Astrocyte (in vitro differentiated cells and primary cell): Measurements from ENCODE around the gene PTGFR. TPM values are rescaled to one million over a fixed set of nuclear protein-coding genes. Genes with fewer than 3 reads are reported as not detected.

Experiments
- DNase-seq: peaks from one replicate; pipeline ENCODE4 v3.0.0-alpha.2; 2010; ENCODE audit warnings: low read depth
- FAIRE-seq: peaks from 2 replicates; lab custom pipeline; 2011; peaks lifted over from hg19 to GRCh38; lab: Jason Lieb, UNC
- H2AFZ ChIP-seq: 2 replicates; pipeline ENCODE4 v1.6.0; 2012; ENCODE audit warnings: low read depth, low read length, inconsistent platforms
- H3K27ac ChIP-seq: 2 replicates; pipeline ENCODE4 v1.5.1; 2011; ENCODE audit warnings: low read depth, low read length, inconsistent platforms
- H3K27me3 ChIP-seq: 2 replicates; pipeline ENCODE4 v1.6.0; 2011; ENCODE audit warnings: low read length, inconsistent platforms; ENCODE audit not compliant: insufficient read depth
- H3K36me3 ChIP-seq: 2 replicates; pipeline ENCODE4 v1.5.1; 2011; ENCODE audit warnings: low read length, inconsistent platforms; ENCODE audit not compliant: insufficient read depth
- H3K4me1 ChIP-seq: 2 replicates; pipeline ENCODE4 v1.5.1; 2011; ENCODE audit warnings: low read length, inconsistent platforms; ENCODE audit not compliant: insufficient read depth
- H3K4me2 ChIP-seq: 2 replicates; pipeline ENCODE4 v1.6.0; 2012; ENCODE audit warnings: low read length, inconsistent platforms
- H3K4me3 ChIP-seq: 2 replicates; pipeline ENCODE4 v1.5.1; 2011; ENCODE audit warnings: low read depth, mild to moderate bottlenecking, low read length, inconsistent platforms; ENCODE audit not compliant: insufficient read depth
- H3K79me2 ChIP-seq: 2 replicates; pipeline ENCODE4 v1.6.0; 2012; ENCODE audit warnings: mild to moderate bottlenecking, low read length, inconsistent platforms; ENCODE audit not compliant: insufficient read depth
- H3K9ac ChIP-seq: 2 replicates; pipeline ENCODE4 v1.6.0; 2012; ENCODE audit warnings: mild to moderate bottlenecking, low read length, inconsistent platforms
- H3K9me3 ChIP-seq: 2 replicates; pipeline ENCODE4 v1.5.1; 2012; ENCODE audit warnings: low read depth, mild to moderate bottlenecking, low read length, inconsistent platforms; ENCODE audit not compliant: insufficient read depth
- H4K20me1 ChIP-seq: 2 replicates; pipeline ENCODE4 v1.6.0; 2012; ENCODE audit warnings: low read length, inconsistent platforms; ENCODE audit not compliant: insufficient read depth
- H3K27ac Mint-ChIP-seq: one replicate; pipeline ENCODE4 v1.8.0; 2021; ENCODE audit warnings: mild to moderate bottlenecking, mixed read lengths; ENCODE audit not compliant: unreplicated experiment
- H3K27me3 Mint-ChIP-seq: one replicate; pipeline ENCODE4 v1.8.0; 2021; ENCODE audit warnings: low read depth, mixed read lengths; ENCODE audit not compliant: unreplicated experiment
- H3K36me3 Mint-ChIP-seq: one replicate; pipeline ENCODE4 v1.8.0; 2021; ENCODE audit warnings: low read depth, mixed read lengths; ENCODE audit not compliant: unreplicated experiment
- H3K4me1 Mint-ChIP-seq: one replicate; pipeline ENCODE4 v1.8.0; 2021; ENCODE audit warnings: low read depth, mixed read lengths; ENCODE audit not compliant: unreplicated experiment
- H3K4me3 Mint-ChIP-seq: one replicate; pipeline ENCODE4 v1.8.0; 2021; ENCODE audit warnings: mild to moderate bottlenecking, moderate library complexity, mixed read lengths; ENCODE audit not compliant: unreplicated experiment
- H3K9me3 Mint-ChIP-seq: one replicate; pipeline ENCODE4 v1.8.0; 2021; ENCODE audit warnings: mild to moderate bottlenecking, mixed read lengths; ENCODE audit not compliant: unreplicated experiment
- EZH2 ChIP-seq: IDR thresholded peaks from 2 replicates; pipeline ENCODE4 v1.6.1; 2012; ENCODE audit warnings: mild to moderate bottlenecking, low read length, inconsistent platforms; ENCODE audit not compliant: insufficient read depth
- total RNA-seq: library from RNA; stranded (reverse); gene quantifications from 2 replicates; pipeline ENCODE4 v1.2.1, GENCODE V29; 2021
- TF ChIP-seq, protein P1 (sequence below): IDR thresholded peaks from 2 replicates; pipeline ENCODE4 v1.5.1; 2011; ENCODE audit warnings: low read depth, mild to moderate bottlenecking, inconsistent platforms, low read length, moderate library complexity; ENCODE audit not compliant: insufficient read depth

Gene PTGFR
- total RNA-seq, 1 donor from 2014 or later: 0.36 TPM

DNA sequence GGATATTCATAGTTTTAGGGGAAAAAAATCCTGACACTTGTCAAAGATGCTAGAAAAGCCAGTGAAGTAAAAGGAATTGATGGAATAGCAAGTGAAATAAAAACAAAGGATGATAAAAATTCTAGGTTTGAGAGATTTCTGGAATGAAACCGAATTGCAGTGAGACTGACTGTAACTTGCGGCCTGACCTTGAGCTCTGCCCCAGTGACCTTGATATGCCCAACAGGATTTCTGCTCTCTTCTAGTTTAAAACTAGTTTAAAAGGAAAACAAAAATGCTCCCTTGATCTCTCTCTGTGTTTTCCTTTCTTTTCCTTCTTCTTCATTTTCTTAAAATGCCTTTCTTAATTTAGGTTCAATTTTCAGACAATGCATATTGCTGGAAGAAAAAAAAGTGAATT is 74.6 kb downstream of the PTGFR start:
- Histone ChIP-seq H3K79me2 (no peaks in the 10 kb centered on the region), H3K9me3 (no peaks in the 10 kb centered on the region), H3K4me1 (no peaks in the 10 kb centered on the region), H2AFZ (no peak overlapping the region), H3K4me2 (no peak overlapping the region), H3K36me3 (no peaks in the 10 kb centered on the region), H3K4me3 (no peak overlapping the region), H3K27ac (no peak overlapping the region), H4K20me1 (no peaks in the 10 kb centered on the region), H3K9ac (no peak overlapping the region), H3K27me3 (no peaks in the 10 kb centered on the region)
- FAIRE-seq: no peak
- TF ChIP-seq, protein P1, sequence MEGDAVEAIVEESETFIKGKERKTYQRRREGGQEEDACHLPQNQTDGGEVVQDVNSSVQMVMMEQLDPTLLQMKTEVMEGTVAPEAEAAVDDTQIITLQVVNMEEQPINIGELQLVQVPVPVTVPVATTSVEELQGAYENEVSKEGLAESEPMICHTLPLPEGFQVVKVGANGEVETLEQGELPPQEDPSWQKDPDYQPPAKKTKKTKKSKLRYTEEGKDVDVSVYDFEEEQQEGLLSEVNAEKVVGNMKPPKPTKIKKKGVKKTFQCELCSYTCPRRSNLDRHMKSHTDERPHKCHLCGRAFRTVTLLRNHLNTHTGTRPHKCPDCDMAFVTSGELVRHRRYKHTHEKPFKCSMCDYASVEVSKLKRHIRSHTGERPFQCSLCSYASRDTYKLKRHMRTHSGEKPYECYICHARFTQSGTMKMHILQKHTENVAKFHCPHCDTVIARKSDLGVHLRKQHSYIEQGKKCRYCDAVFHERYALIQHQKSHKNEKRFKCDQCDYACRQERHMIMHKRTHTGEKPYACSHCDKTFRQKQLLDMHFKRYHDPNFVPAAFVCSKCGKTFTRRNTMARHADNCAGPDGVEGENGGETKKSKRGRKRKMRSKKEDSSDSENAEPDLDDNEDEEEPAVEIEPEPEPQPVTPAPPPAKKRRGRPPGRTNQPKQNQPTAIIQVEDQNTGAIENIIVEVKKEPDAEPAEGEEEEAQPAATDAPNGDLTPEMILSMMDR: no peak
- no peak for TF ChIP-seq EZH2
- Mint-ChIP-seq H3K27ac (no peak overlapping the region), H3K4me3 (no peak overlapping the region), H3K27me3 (no peaks in the 10 kb centered on the region), H3K36me3 (no peaks in the 10 kb centered on the region), H3K9me3 (no peaks in the 10 kb centered on the region), H3K4me1 (no peaks in the 10 kb centered on the region)
- no peak for DNase-seq

DNA sequence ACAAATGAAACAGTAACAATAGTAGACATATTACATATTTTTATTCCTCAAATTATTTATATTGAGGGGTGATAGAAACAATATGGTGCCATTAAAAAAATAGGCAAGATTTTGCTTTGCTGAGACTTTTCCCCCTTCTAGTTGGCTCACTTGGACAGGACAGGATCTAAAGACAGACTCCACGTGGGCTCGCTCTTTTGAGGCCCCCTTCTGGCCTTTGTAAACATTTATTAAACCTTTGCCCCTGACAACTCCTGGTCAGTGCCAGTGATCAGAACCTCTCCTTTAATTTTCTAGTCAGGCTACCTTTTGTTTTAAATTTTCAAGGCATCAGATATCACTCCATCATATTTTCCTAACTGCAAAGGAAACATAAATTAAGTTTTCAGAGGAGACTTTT is 79.8 kb downstream of the PTGFR start:
- H3K79me2 ChIP-seq: no peaks in the 10 kb centered on the region
- H3K4me3 Mint-ChIP-seq: no peak overlapping the region
- no peak overlapping the region for H3K4me2 ChIP-seq
- H3K9ac ChIP-seq: no peak overlapping the region
- no peak for DNase-seq
- no peaks in the 10 kb centered on the region for H3K36me3 Mint-ChIP-seq
- H3K27me3 Mint-ChIP-seq: no peaks in the 10 kb centered on the region
- no peaks in the 10 kb centered on the region for H4K20me1 ChIP-seq
- H3K36me3 ChIP-seq: no peaks in the 10 kb centered on the region
- H3K4me1 Mint-ChIP-seq: no peaks in the 10 kb centered on the region
- no peak for FAIRE-seq
- H3K27ac ChIP-seq: no peak overlapping the region
- H3K27ac Mint-ChIP-seq: no peak overlapping the region
- H3K9me3 ChIP-seq: no peaks in the 10 kb centered on the region
- no peaks in the 10 kb centered on the region for H3K9me3 Mint-ChIP-seq
- H2AFZ ChIP-seq: no peak overlapping the region
- no peaks in the 10 kb centered on the region for H3K4me1 ChIP-seq
- no peak overlapping the region for H3K4me3 ChIP-seq
- no peaks in the 10 kb centered on the region for H3K27me3 ChIP-seq
- TF ChIP-seq, protein P1: no peak
- TF ChIP-seq EZH2: no peak

DNA sequence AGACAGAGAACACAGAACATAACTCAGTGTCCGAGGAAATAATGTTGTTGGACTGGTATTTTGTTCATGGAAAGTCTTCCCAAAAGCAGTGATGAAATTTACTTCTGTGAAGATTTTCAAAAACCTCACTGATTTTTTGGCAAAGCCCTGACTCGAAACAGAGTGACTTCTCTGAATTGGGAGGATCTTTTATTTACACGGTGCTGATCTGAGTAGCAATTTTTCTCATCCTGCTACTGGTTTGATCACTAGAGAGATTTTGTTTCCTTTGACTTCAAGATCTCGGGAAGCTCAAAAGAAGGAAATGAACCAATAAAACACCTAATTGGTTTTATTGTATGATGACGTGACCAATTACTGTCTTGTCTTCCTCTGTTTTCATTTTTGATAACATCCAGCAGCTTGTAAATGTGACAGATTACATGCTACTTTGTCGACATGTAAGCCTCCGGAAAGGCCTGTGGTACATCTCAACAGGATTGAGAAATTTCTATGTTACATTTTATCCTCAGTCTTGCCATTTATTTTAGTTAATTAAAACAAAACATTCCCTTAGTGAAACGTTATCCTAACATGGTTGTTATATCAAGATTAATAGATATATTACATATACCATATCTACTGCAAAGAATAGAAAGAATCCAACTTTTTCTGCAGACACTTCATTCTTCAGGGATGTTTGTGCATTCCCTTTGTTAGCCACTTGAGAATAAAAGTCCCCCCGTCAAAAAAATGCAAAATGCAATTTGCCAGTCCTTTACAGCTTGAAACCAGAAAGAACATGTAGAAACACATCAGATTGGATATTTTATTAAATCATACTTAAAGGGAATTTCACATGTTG is 86.7 kb downstream of the PTGFR start:
- Mint-ChIP-seq H3K9me3 (no peaks in the 10 kb centered on the region), H3K4me1 (no peaks in the 10 kb centered on the region), H3K27me3 (no peaks in the 10 kb centered on the region), H3K27ac (no peak overlapping the region), H3K36me3 (no peaks in the 10 kb centered on the region), H3K4me3 (no peak overlapping the region)
- Histone ChIP-seq H3K36me3 (no peaks in the 10 kb centered on the region), H4K20me1 (no peaks in the 10 kb centered on the region), H3K4me3 (no peak overlapping the region), H3K27ac (no peak overlapping the region), H3K9me3 (no peaks in the 10 kb centered on the region), H2AFZ (no peak overlapping the region), H3K79me2 (no peaks in the 10 kb centered on the region), H3K4me2 (no peak overlapping the region), H3K9ac (no peak overlapping the region), H3K27me3 (no peaks in the 10 kb centered on the region), H3K4me1 (no peaks in the 10 kb centered on the region)
- TF ChIP-seq, protein P1: no peak
- no peak for TF ChIP-seq EZH2
- FAIRE-seq (peak; percentile 77), DNase-seq (no peak)
